GM12873 (cell line): ENCODE results near the gene ROBO1.

Experiments used
- CTCF ChIP-seq: IDR thresholded peaks from 2 replicates; pipeline ENCODE4 v1.5.1; 2012; ENCODE audit warnings: low read depth, mild to moderate bottlenecking, moderate library complexity, low read length, control low read depth; ENCODE audit not compliant: insufficient read depth; ENCODE audit errors: missing control alignments

The ROBO1 gene

GRCh38 chr3:79184251-79184650, 583.5 kb downstream of the ROBO1 start:
- TF ChIP-seq CTCF = no peak

GRCh38 chr3:79183496-79183895, 584.3 kb downstream of the ROBO1 start:
- no peak for TF ChIP-seq CTCF

- no peak for TF ChIP-seq CTCF
These were observed 589.2 kb downstream of the ROBO1 start for GRCh38 chr3:79178471-79179180.

GRCh38 chr3:79175870-79176269, 591.9 kb downstream of the ROBO1 start:
- no peak for TF ChIP-seq CTCF

- no peak for TF ChIP-seq CTCF
These were observed 595.6 kb downstream of the ROBO1 start for GRCh38 chr3:79172241-79172640.

GRCh38 chr3:79170021-79170420, 597.8 kb downstream of the ROBO1 start:
- TF ChIP-seq CTCF = no peak

GRCh38 chr3:79167651-79168416, 600.0 kb downstream of the ROBO1 start:
- no peak for TF ChIP-seq CTCF
